Measurements from ENCODE around the gene ZNF23.
A peak's percentile ranks its signal among the peaks of the same experiment; 100 is the strongest.
"Not testable (repeated sequence)": the region's sequence is repeated elsewhere in the genome, so short reads cannot be mapped to it uniquely, and the experiment has no call there.

The ZNF23 gene

GRCh38 chr16:71461686-71462648, at the start of gene ZNF23:
TSS of gene ZNF23 (minus strand) at chr16:71462247. CDS start at chr16:71456796, 5,451 bp downstream.
- TF ChIP-seq CTCF (conservative IDR thresholded peaks at IDR 0.05; ENCODE audit: control insufficient read depth, insufficient read depth, low read depth, low read length): no peak
- peak; percentile 74 for DNase-seq (ENCODE audit: low read depth)
- peak within 1 kb of the TSS; percentile 97 for H3K4me3 ChIP-seq (ENCODE audit: control insufficient read depth, low read depth, low read length)

DNA sequence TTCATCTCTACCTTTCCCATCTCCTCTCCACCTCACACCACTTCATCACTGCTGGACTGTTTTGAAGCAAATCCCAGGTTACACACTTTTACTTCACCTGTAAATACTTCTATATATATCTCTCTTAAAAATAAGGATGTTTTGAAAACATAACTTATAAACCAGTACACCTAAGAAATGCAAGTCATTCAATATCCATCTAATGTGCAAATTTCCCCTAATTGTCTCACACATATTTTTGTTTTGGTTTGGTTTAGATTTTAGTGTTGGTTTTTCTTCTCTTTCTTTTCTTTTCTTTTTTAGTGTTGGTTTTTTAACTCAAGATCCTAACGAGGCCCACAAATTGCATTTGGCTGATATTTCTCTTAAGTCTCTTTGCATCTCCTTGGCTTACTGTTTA, 45.0 kb upstream of the ZNF23 start:
- no peak for TF ChIP-seq CTCF (conservative IDR thresholded peaks at IDR 0.05; ENCODE audit: control insufficient read depth, insufficient read depth, low read depth, low read length)
- H3K4me3 ChIP-seq (ENCODE audit: control insufficient read depth, low read depth, low read length): no peak overlapping the region
- DNase-seq (ENCODE audit: low read depth): no peak

DNA sequence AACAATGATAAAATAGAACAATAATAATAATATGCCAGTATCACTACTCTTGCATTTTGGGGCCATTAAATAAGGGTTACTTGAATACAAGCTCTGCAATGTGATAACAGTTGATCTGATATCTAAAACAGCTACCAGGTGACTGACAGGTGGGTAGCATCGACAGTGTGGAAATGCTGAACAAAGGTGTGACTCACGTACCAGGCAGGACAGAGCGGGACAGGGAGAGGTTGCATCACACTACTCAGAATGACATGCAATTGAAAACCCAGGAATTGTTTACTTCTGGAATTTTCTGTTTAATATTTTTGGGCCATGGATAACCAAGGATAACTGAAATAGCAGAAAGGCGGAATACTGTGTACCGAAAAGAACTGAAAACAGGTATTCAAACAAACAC, 42.9 kb upstream of the ZNF23 start:
- TF ChIP-seq CTCF (conservative IDR thresholded peaks at IDR 0.05; ENCODE audit: control insufficient read depth, insufficient read depth, low read depth, low read length): no peak
- DNase-seq (ENCODE audit: low read depth): no peak

GRCh38 chr16:71504051-71504450, 42.0 kb upstream of the ZNF23 start:
- H3K4me3 ChIP-seq (ENCODE audit: control insufficient read depth, low read depth, low read length); DNase-seq (ENCODE audit: low read depth): not testable (repeated sequence)

More for the DNA sequence above, 42.9 kb upstream of the ZNF23 start:
- no peak overlapping the region for H3K4me3 ChIP-seq (ENCODE audit: control insufficient read depth, low read depth, low read length)

- no peak overlapping the region for H3K4me3 ChIP-seq (ENCODE audit: control insufficient read depth, low read depth, low read length)
- no peak for DNase-seq (ENCODE audit: low read depth)
- no peak for TF ChIP-seq CTCF (conservative IDR thresholded peaks at IDR 0.05; ENCODE audit: control insufficient read depth, insufficient read depth, low read depth, low read length)
These were observed 39.5 kb upstream of the ZNF23 start for GRCh38 chr16:71501547-71501946.

DNA sequence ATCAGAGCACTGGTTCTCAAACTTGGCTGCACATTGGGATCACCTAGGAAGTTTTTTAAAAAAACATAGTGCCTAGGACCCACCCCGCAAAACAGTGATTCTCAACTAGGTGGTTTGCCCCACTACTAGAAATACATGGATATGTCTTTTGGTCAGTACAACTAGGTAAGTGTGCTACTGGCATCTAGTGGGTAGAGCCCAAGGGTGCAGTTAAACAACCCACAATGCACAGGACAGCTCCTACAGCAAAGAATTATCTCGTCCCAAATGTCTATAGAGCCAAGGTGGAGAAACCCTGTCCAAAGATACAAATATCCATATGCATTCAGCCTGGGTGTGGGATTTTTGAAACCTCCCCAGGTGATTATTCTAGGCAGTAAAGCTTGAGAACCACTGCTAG, 38.9 kb upstream of the ZNF23 start:
- H3K4me3 ChIP-seq (ENCODE audit: control insufficient read depth, low read depth, low read length): no peak overlapping the region
- no peak for TF ChIP-seq CTCF (conservative IDR thresholded peaks at IDR 0.05; ENCODE audit: control insufficient read depth, insufficient read depth, low read depth, low read length)
- no peak for DNase-seq (ENCODE audit: low read depth)

DNA sequence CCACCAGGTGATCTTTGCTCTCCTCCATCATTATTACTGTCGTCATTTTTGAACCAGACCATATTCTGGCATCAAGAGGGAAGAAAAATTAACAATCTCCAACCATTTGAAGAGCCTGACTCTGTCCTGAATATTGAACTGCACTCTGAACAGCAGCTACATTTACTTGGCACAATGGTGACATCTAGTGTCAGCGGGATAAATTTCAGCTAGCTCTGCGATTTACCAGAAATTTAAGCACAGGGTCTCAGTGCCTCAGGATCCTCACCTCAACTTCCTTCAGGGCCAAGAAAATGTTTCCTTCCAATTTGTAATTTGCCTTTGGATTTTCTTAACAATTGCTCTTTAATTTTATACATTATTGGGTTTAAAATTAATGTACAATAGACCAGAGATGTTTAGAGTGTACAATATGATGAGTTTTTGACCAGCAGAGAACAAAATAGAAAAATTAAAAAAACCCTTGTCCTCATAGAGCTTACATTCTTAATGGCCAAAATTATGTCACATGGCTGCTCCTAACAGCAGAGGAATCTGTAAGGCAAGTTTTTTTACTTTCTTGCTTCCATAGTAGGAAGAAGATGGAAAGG, 37.8 kb upstream of the ZNF23 start:
- peak; percentile 67 for TF ChIP-seq CTCF (conservative IDR thresholded peaks at IDR 0.05; ENCODE audit: control insufficient read depth, insufficient read depth, low read depth, low read length)
- H3K4me3 ChIP-seq (ENCODE audit: control insufficient read depth, low read depth, low read length): no peak overlapping the region
- DNase-seq (ENCODE audit: low read depth): peak; percentile 67

Measured in fibroblast of mammary gland (primary cell).